ENCODE measurements around the gene SGPP1. TPM values are rescaled to one million over a fixed set of nuclear protein-coding genes. Genes with fewer than 3 reads are reported as not detected.

Gene SGPP1
- total and polyA plus RNA-seq, 10 of the 15 experiments (the other 5 are each of a cell fraction or from before 2014, with no cell fraction given) = 3.5 to 37.7 (median 25.5) TPM

DNA sequence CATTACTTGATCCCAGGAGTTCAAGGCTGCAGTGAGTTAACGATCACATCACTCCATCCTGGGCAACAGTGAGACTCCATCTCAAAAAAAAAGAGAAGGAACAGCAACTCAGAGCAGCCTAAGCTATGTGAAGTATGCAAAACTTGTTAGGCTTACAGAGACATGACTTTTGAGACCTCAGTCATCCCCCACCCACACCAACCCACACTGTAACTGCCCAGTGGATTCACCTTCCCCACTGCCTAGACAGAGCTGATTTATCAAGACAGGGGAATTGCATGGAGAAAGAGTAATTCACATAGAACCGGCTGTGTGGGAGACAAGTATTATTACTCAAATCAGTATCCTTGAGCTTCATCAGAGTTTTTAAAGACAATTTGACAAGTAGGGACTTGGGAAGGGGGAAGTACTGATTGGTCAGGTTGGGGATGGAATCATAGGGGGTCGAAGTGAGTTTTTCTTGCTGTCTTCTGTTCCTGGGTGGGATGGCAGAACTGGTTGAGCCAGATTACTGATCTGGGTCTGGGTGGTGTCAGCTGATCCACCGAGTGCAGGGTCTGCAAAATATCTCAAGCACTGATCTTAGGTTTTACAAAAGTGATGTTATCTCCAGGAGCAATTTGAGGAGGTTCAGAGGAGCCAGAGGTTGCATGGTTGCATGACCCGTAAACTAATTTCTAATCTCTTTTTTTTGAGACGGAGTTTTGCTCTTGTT, 80.0 kb downstream of the SGPP1 start (continued):
- TF ChIP-seq GATAD2B (conservative IDR thresholded peaks at IDR 0.05; ENCODE audit: low read depth) (no peak), CEBPB (IDR thresholded peaks at IDR 0.05; ENCODE audit: borderline replicate concordance in 1 of 2, low read depth in 2 of 2, low read length in 2 of 2) (no peak), RAD51 (IDR thresholded peaks at IDR 0.05) (no peak), YY1 (IDR thresholded peaks at IDR 0.05; ENCODE audit: low read depth, low read length) (no peak), RUNX3 (IDR thresholded peaks at IDR 0.05; ENCODE audit: low read length) (peak; percentile 45; the same call in 1 of the 2 replicates), IKZF2 (IDR thresholded peaks at IDR 0.05) (peak; percentile 15 to 31; a peak in 1 of 4 replicates), SREBF1 (IDR thresholded peaks at IDR 0.05; ENCODE audit: low read length) (no peak), POU2F2 (IDR thresholded peaks at IDR 0.05; ENCODE audit: borderline replicate concordance, low read depth, low read length) (peak; percentile 44; the same call in 1 of the 3 replicates), RFX5 (IDR thresholded peaks at IDR 0.05; ENCODE audit: low read depth, low read length) (no peak), LARP7 (IDR thresholded peaks at IDR 0.05) (no peak), ZNF384 (IDR thresholded peaks at IDR 0.05; ENCODE audit: borderline replicate concordance, low read depth, low read length) (no peak), RBBP5 (conservative IDR thresholded peaks at IDR 0.05) (no peak), TCF12 (IDR thresholded peaks at IDR 0.05; ENCODE audit: low read depth, low read length) (no peak), ZNF24 (IDR thresholded peaks at IDR 0.05) (no peak), HDAC6 (IDR thresholded peaks at IDR 0.05; ENCODE audit: unreplicated experiment) (no peak), PAX8 (IDR thresholded peaks at IDR 0.05) (no peak), HDAC2 (IDR thresholded peaks at IDR 0.05) (no peak), IKZF1 (conservative IDR thresholded peaks at IDR 0.05) (peak; percentile 59)
- TF ChIP-seq, protein P1, sequence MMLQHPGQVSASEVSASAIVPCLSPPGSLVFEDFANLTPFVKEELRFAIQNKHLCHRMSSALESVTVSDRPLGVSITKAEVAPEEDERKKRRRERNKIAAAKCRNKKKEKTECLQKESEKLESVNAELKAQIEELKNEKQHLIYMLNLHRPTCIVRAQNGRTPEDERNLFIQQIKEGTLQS (IDR thresholded peaks at IDR 0.05; ENCODE audit: borderline replicate concordance, extremely low read depth, low read depth, low read length) = no peak
- TF ChIP-seq, protein P2, sequence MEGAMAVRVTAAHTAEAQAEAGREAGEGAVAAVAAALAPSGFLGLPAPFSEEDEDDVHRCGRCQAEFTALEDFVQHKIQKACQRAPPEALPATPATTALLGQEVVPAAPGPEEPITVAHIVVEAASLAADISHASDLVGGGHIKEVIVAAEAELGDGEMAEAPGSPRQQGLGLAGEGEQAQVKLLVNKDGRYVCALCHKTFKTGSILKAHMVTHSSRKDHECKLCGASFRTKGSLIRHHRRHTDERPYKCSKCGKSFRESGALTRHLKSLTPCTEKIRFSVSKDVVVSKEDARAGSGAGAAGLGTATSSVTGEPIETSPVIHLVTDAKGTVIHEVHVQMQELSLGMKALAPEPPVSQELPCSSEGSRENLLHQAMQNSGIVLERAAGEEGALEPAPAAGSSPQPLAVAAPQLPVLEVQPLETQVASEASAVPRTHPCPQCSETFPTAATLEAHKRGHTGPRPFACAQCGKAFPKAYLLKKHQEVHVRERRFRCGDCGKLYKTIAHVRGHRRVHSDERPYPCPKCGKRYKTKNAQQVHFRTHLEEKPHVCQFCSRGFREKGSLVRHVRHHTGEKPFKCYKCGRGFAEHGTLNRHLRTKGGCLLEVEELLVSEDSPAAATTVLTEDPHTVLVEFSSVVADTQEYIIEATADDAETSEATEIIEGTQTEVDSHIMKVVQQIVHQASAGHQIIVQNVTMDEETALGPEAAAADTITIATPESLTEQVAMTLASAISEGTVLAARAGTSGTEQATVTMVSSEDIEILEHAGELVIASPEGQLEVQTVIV (IDR thresholded peaks at IDR 0.05; ENCODE audit: borderline replicate concordance, partially characterized antibody) = no peak
- TF ChIP-seq, protein P3, sequence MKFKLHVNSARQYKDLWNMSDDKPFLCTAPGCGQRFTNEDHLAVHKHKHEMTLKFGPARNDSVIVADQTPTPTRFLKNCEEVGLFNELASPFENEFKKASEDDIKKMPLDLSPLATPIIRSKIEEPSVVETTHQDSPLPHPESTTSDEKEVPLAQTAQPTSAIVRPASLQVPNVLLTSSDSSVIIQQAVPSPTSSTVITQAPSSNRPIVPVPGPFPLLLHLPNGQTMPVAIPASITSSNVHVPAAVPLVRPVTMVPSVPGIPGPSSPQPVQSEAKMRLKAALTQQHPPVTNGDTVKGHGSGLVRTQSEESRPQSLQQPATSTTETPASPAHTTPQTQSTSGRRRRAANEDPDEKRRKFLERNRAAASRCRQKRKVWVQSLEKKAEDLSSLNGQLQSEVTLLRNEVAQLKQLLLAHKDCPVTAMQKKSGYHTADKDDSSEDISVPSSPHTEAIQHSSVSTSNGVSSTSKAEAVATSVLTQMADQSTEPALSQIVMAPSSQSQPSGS (IDR thresholded peaks at IDR 0.05; ENCODE audit: low read length) = no peak
- TF ChIP-seq, protein P4, sequence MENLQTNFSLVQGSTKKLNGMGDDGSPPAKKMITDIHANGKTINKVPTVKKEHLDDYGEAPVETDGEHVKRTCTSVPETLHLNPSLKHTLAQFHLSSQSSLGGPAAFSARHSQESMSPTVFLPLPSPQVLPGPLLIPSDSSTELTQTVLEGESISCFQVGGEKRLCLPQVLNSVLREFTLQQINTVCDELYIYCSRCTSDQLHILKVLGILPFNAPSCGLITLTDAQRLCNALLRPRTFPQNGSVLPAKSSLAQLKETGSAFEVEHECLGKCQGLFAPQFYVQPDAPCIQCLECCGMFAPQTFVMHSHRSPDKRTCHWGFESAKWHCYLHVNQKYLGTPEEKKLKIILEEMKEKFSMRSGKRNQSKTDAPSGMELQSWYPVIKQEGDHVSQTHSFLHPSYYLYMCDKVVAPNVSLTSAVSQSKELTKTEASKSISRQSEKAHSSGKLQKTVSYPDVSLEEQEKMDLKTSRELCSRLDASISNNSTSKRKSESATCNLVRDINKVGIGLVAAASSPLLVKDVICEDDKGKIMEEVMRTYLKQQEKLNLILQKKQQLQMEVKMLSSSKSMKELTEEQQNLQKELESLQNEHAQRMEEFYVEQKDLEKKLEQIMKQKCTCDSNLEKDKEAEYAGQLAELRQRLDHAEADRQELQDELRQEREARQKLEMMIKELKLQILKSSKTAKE (IDR thresholded peaks at IDR 0.05; ENCODE audit: low read depth, poor library complexity, severe bottlenecking) = no peak
- TF ChIP-seq, protein P5, sequence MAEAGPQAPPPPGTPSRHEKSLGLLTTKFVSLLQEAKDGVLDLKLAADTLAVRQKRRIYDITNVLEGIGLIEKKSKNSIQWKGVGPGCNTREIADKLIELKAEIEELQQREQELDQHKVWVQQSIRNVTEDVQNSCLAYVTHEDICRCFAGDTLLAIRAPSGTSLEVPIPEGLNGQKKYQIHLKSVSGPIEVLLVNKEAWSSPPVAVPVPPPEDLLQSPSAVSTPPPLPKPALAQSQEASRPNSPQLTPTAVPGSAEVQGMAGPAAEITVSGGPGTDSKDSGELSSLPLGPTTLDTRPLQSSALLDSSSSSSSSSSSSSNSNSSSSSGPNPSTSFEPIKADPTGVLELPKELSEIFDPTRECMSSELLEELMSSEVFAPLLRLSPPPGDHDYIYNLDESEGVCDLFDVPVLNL (IDR thresholded peaks at IDR 0.05; ENCODE audit: low read depth, low read length) = no peak
